Diencephalon (tissue), 1 donor: Measurements from ENCODE around the gene OR7D4. TPM values are rescaled to one million over a fixed set of nuclear protein-coding genes. Genes with fewer than 3 reads are reported as not detected.

Experiments
- total RNA-seq: library from RNA; depleted of rRNA; stranded (reverse); fragments of >200 nt; gene quantifications from one replicate; pipeline ENCODE4 v1.2.3, GENCODE V29; 2014

Gene OR7D4
- total RNA-seq: not detected

GRCh38 chr19:9219489-9219888, at the start of gene OR7D4:
OR7D4 (minus strand) TSS chr19:9219589; CDS start chr19:9214837, 4,752 bp downstream.

GRCh38 chr19:9250630-9251029, 31.2 kb upstream of the OR7D4 start, which contains the start of gene OR7E24:
OR7E24 (plus strand) TSS chr19:9250930; CDS start chr19:9251044, 114 bp downstream.

GRCh38 chr19:9178901-9179300, 40.5 kb downstream of the OR7D4 start, which contains the start of gene OR7D2:
OR7D2 (plus strand) TSS chr19:9178979; CDS start chr19:9185782, 6,803 bp downstream.

Other genes with a start within 250 kb of the OR7D4 start
- gene MUC16, start 209.2 kb downstream of the OR7D4 start, total RNA-seq: not detected
- not detected for gene OR1M1, start 132.5 kb downstream of the OR7D4 start, total RNA-seq
- gene OR7G2, start 112.1 kb downstream of the OR7D4 start, total RNA-seq: 0.23 TPM
- gene OR7G1, start 103.8 kb downstream of the OR7D4 start, total RNA-seq: not detected
- not detected for gene OR7G3, start 92.6 kb downstream of the OR7D4 start, total RNA-seq
- gene ZNF317, start 79.2 kb downstream of the OR7D4 start, total RNA-seq: 23.8 TPM
- gene OR7D2, start 40.6 kb downstream of the OR7D4 start, total RNA-seq: not detected
- not detected for gene OR7E24, start 31.3 kb upstream of the OR7D4 start, total RNA-seq
- gene ZNF699, start 90.2 kb upstream of the OR7D4 start, total RNA-seq: 19.1 TPM
- 37.8 TPM for gene ZNF559, start 104.6 kb upstream of the OR7D4 start, total RNA-seq
- 8.1 TPM for gene ZNF177, start 143.4 kb upstream of the OR7D4 start, total RNA-seq
- 14.5 TPM for gene ZNF266, start 216.0 kb upstream of the OR7D4 start, total RNA-seq